Activated CD8-positive, alpha-beta memory T cell treated with anti-CD3 and anti-CD28 coated beads, Interleukin-2, amount 10 ng/mL, durations not matched to agents 7 days and 5 days (primary cell): Measurements from ENCODE around the gene FOSL1. TPM values are rescaled to one million over a fixed set of nuclear protein-coding genes. Genes with fewer than 3 reads are reported as not detected.
"Not testable (repeated sequence)": the region's sequence is repeated elsewhere in the genome, so short reads cannot be mapped to it uniquely, and the experiment has no call there.

Experiments
- ATAC-seq: fragments of 150-1000 bp; cut with Tn5 transposase; one replicate; pipeline ENCODE4 v1.10.0; 2021; ENCODE audit warnings: moderate library complexity
- CTCF ChIA-PET: fragments of 350-600 bp; sonication (Branson Sonifier 250); formaldehyde crosslinking; loops from one replicate; lab custom pipeline; 2021; ENCODE audit warnings: antibody characterized with exemption; lab: Charles Lee
- DNase-seq: peaks from one replicate; pipeline ENCODE4 v3.0.0-alpha.2; 2020
- H3K27ac Mint-ChIP-seq: one replicate; pipeline ENCODE4 v1.8.0; 2021; ENCODE audit warnings: mild to moderate bottlenecking, mixed read lengths
- H3K27me3 Mint-ChIP-seq: one replicate; pipeline ENCODE4 v1.8.0; 2021; ENCODE audit warnings: mixed read lengths
- H3K36me3 Mint-ChIP-seq: one replicate; pipeline ENCODE4 v1.8.0; 2021; ENCODE audit warnings: mild to moderate bottlenecking, mixed read lengths
- H3K4me1 Mint-ChIP-seq: one replicate; pipeline ENCODE4 v1.8.0; 2021; ENCODE audit warnings: mixed read lengths
- H3K4me3 Mint-ChIP-seq: one replicate; pipeline ENCODE4 v1.8.0; 2021; ENCODE audit warnings: mild to moderate bottlenecking, moderate library complexity, mixed read lengths
- H3K9me3 Mint-ChIP-seq: one replicate; pipeline ENCODE4 v1.8.0; 2022; ENCODE audit warnings: low read depth, mixed read lengths
- total RNA-seq, 2 experiments: library from RNA; stranded (reverse); gene quantifications; one replicate each; pipeline ENCODE4 v1.2.3, GENCODE V29; 2021

FOSL1 gene
- total RNA-seq, 2 experiments from 2014 or later = 2.7 to 6.0 TPM

GRCh38 chr11:65854852-65855837 lies 45.0 kb downstream of the FOSL1 start:
- peaks cover 57% of the 10 kb centered on the region for H3K36me3 Mint-ChIP-seq
- peak overlapping the region; percentile 81 for H3K27ac Mint-ChIP-seq
- no peaks in the 10 kb centered on the region for H3K27me3 Mint-ChIP-seq
- ATAC-seq (no peak), DNase-seq (no peak)
- CTCF ChIA-PET = interaction anchor here (27.4 kb wide), 1 partner anchor 35 kb away, joined by 710 read pairs; the partner anchor contains the start of genes CCDC85B, CTSW, FIBP and FOSL1
- peaks cover 2% of the 10 kb centered on the region for H3K9me3 Mint-ChIP-seq
- H3K4me3 Mint-ChIP-seq = peak overlapping the region; percentile 91
- peaks cover 33% of the 10 kb centered on the region for H3K4me1 Mint-ChIP-seq

- Mint-ChIP-seq H3K9me3 (peaks cover 2% of the 10 kb centered on the region), H3K36me3 (peaks cover 57% of the 10 kb centered on the region), H3K27ac (no peak overlapping the region), H3K27me3 (no peaks in the 10 kb centered on the region), H3K4me1 (peaks cover 30% of the 10 kb centered on the region), H3K4me3 (no peak overlapping the region)
- DNase-seq (no peak), ATAC-seq (no peak)
- CTCF ChIA-PET = no interaction called here
These were observed 46.0 kb downstream of the FOSL1 start for GRCh38 chr11:65854161-65854592.

- Mint-ChIP-seq H3K27me3 (no peaks in the 10 kb centered on the region), H3K4me3 (no peak overlapping the region), H3K27ac (peak overlapping the region; percentile 3), H3K4me1 (peaks cover 30% of the 10 kb centered on the region), H3K36me3 (peaks cover 57% of the 10 kb centered on the region), H3K9me3 (peaks cover 2% of the 10 kb centered on the region)
- ATAC-seq (no peak), DNase-seq (no peak)
- CTCF ChIA-PET = interaction anchor here (1.1 to 5.6 kb wide), 3 partner anchors 31 to 73 kb away, joined by 5 to 20 read pairs (median 5); partner anchors contain the start of gene FIBP
These were observed 46.8 kb downstream of the FOSL1 start for GRCh38 chr11:65853246-65853979.

- peaks cover 30% of the 10 kb centered on the region for H3K4me1 Mint-ChIP-seq
- H3K4me3 Mint-ChIP-seq = no peak overlapping the region
- no peaks in the 10 kb centered on the region for H3K27me3 Mint-ChIP-seq
- CTCF ChIA-PET = interaction anchor here (1.1 to 5.6 kb wide), 9 partner anchors 10 to 141 kb away, joined by 3 to 20 read pairs (median 4); partner anchors contain the start of genes FIBP and SNX32
- no peak for DNase-seq
- no peak overlapping the region for H3K27ac Mint-ChIP-seq
- no peak for ATAC-seq
- peaks cover 2% of the 10 kb centered on the region for H3K9me3 Mint-ChIP-seq
- H3K36me3 Mint-ChIP-seq = peaks cover 57% of the 10 kb centered on the region
These were observed 47.5 kb downstream of the FOSL1 start for GRCh38 chr11:65852508-65853245.

GRCh38 chr11:65851811-65852507 lies 48.2 kb downstream of the FOSL1 start:
- DNase-seq (no peak), ATAC-seq (no peak)
- CTCF ChIA-PET = interaction anchor here (0.6 to 5.6 kb wide), 16 partner anchors 8 to 1139 kb away, joined by 3 to 20 read pairs (median 4); partner anchors contain the start of genes FIBP, MUS81 and SNX32
- H3K4me1 Mint-ChIP-seq = peaks cover 30% of the 10 kb centered on the region
- no peak overlapping the region for H3K27ac Mint-ChIP-seq
- peaks cover 57% of the 10 kb centered on the region for H3K36me3 Mint-ChIP-seq
- H3K4me3 Mint-ChIP-seq = no peak overlapping the region
- H3K27me3 Mint-ChIP-seq = no peaks in the 10 kb centered on the region
- H3K9me3 Mint-ChIP-seq = peaks cover 2% of the 10 kb centered on the region

GRCh38 chr11:65851083-65851579 lies 49.1 kb downstream of the FOSL1 start:
- Mint-ChIP-seq H3K36me3 (peaks cover 49% of the 10 kb centered on the region), H3K4me1 (peaks cover 22% of the 10 kb centered on the region), H3K27me3 (no peaks in the 10 kb centered on the region), H3K9me3 (peaks cover 2% of the 10 kb centered on the region), H3K4me3 (no peak overlapping the region), H3K27ac (no peak overlapping the region)
- ATAC-seq (peak; percentile 3), DNase-seq (peak; percentile 52)
- CTCF ChIA-PET = interaction anchor here (0.5 to 5.6 kb wide), 16 partner anchors 9 to 150 kb away, joined by 3 to 20 read pairs (median 4); partner anchors contain the start of genes CCDC85B, FIBP, MUS81 and SNX32

GRCh38 chr11:65850217-65851082 lies 49.7 kb downstream of the FOSL1 start:
- DNase-seq (no peak), ATAC-seq (peak; percentile 10)
- H3K9me3 Mint-ChIP-seq = peaks cover 2% of the 10 kb centered on the region
- H3K27ac Mint-ChIP-seq = no peak overlapping the region
- no peaks in the 10 kb centered on the region for H3K27me3 Mint-ChIP-seq
- CTCF ChIA-PET = interaction anchor here (0.5 to 5.6 kb wide), 11 partner anchors 9 to 151 kb away, joined by 3 to 20 read pairs (median 4); partner anchors contain the start of genes CCDC85B, FIBP and MUS81
- peaks cover 15% of the 10 kb centered on the region for H3K4me1 Mint-ChIP-seq
- H3K36me3 Mint-ChIP-seq = peaks cover 42% of the 10 kb centered on the region
- H3K4me3 Mint-ChIP-seq = no peak overlapping the region

- H3K4me3 Mint-ChIP-seq = no peak overlapping the region
- DNase-seq = no peak
- CTCF ChIA-PET = interaction anchor here (1.6 to 5.6 kb wide), 7 partner anchors 10 to 79 kb away, joined by 4 to 20 read pairs (median 9); partner anchors contain the start of genes CCDC85B, FIBP and MUS81
- ATAC-seq = peak; percentile 6
- no peak overlapping the region for H3K27ac Mint-ChIP-seq
- peaks cover 2% of the 10 kb centered on the region for H3K9me3 Mint-ChIP-seq
- peaks cover 11% of the 10 kb centered on the region for H3K4me1 Mint-ChIP-seq
- H3K27me3 Mint-ChIP-seq = no peaks in the 10 kb centered on the region
- peaks cover 37% of the 10 kb centered on the region for H3K36me3 Mint-ChIP-seq
These were observed 50.4 kb downstream of the FOSL1 start for GRCh38 chr11:65849771-65850216.

- no peak for DNase-seq
- no peak for ATAC-seq
- H3K4me3 Mint-ChIP-seq = no peak overlapping the region
- CTCF ChIA-PET = interaction anchor here (0.9 to 5.6 kb wide), 9 partner anchors 9 to 79 kb away, joined by 3 to 20 read pairs (median 5); partner anchors contain the start of genes CCDC85B, CFL1, FIBP and MUS81
- no peaks in the 10 kb centered on the region for H3K27me3 Mint-ChIP-seq
- peaks cover 8% of the 10 kb centered on the region for H3K4me1 Mint-ChIP-seq
- peaks cover 2% of the 10 kb centered on the region for H3K9me3 Mint-ChIP-seq
- no peak overlapping the region for H3K27ac Mint-ChIP-seq
- peaks cover 33% of the 10 kb centered on the region for H3K36me3 Mint-ChIP-seq
These were observed 50.8 kb downstream of the FOSL1 start for GRCh38 chr11:65849366-65849765.

GRCh38 chr11:65848693-65849092 lies 51.5 kb downstream of the FOSL1 start:
- not testable (repeated sequence) for H3K27me3 Mint-ChIP-seq, DNase-seq, H3K27ac Mint-ChIP-seq, ATAC-seq, H3K9me3 Mint-ChIP-seq, H3K4me1 Mint-ChIP-seq, H3K4me3 Mint-ChIP-seq
- CTCF ChIA-PET = interaction anchor here (0.6 to 5.6 kb wide), 7 partner anchors 9 to 161 kb away, joined by 3 to 20 read pairs (median 4); partner anchors contain the start of genes CCDC85B, CFL1 and FIBP
- peaks cover 26% of the 10 kb centered on the region for H3K36me3 Mint-ChIP-seq

GRCh38 chr11:65847746-65848145 lies 52.4 kb downstream of the FOSL1 start:
- ATAC-seq (no peak), DNase-seq (no peak)
- peaks cover 2% of the 10 kb centered on the region for H3K9me3 Mint-ChIP-seq
- H3K4me1 Mint-ChIP-seq = peaks cover 2% of the 10 kb centered on the region
- no peak overlapping the region for H3K27ac Mint-ChIP-seq
- peaks cover 17% of the 10 kb centered on the region for H3K36me3 Mint-ChIP-seq
- CTCF ChIA-PET = interaction anchor here (1.2 to 4.7 kb wide), 5 partner anchors 12 to 137 kb away, joined by 3 to 17 read pairs (median 4); partner anchors contain the start of genes CCDC85B, FIBP and MUS81
- H3K4me3 Mint-ChIP-seq = no peak overlapping the region
- no peaks in the 10 kb centered on the region for H3K27me3 Mint-ChIP-seq
